Fibroblast of the aortic adventitia (primary cell): ENCODE measurements around the gene TMX3. TPM values are rescaled to one million over a fixed set of nuclear protein-coding genes. Genes with fewer than 3 reads are reported as not detected.

Experiments used
- DNase-seq: peaks from one replicate; pipeline ENCODE4 v3.0.0-alpha.2; 2010; ENCODE audit warnings: low read depth
- H3K4me3 ChIP-seq: 2 replicates; pipeline ENCODE4 v1.5.1; 2011; ENCODE audit warnings: low read depth, mild to moderate bottlenecking, control low read depth, low read length, moderate library complexity
- total RNA-seq: library from RNA; depleted of rRNA; stranded (reverse); fragments of >200 nt; gene quantifications from 2 replicates; pipeline ENCODE4 v1.2.3, GENCODE V29; 2012; ENCODE audit warnings: low replicate concordance
- TF ChIP-seq, protein P1 (sequence below): IDR thresholded peaks from 2 replicates; pipeline ENCODE4 v1.5.1; 2011; ENCODE audit warnings: mild to moderate bottlenecking, low read length, control low read depth, inconsistent platforms; ENCODE audit not compliant: insufficient read depth

The TMX3 gene
- total RNA-seq, 1 donor: 93.3 TPM

DNA sequence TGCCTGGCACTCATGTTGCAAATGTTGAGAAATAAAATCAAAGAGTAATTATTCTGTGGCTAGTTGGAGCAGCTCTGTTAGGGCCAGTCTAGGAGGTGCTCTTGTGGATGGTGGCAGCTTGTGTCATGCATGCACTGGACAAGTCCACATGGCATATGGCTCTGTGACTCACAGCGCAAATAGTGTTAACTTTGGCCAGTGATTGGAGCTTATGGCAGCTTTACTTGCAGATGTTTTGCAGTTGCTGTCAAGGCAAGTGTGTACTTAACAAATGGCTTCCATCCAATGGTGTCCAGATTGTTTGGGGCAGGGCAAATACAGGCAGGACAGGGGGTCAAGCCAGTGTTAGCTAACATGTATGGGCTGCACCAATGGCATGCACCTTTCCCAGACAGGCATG lies 26.1 kb upstream of the TMX3 start:
- DNase-seq: no peak
- H3K4me3 ChIP-seq: no peak overlapping the region
- TF ChIP-seq, protein P1, sequence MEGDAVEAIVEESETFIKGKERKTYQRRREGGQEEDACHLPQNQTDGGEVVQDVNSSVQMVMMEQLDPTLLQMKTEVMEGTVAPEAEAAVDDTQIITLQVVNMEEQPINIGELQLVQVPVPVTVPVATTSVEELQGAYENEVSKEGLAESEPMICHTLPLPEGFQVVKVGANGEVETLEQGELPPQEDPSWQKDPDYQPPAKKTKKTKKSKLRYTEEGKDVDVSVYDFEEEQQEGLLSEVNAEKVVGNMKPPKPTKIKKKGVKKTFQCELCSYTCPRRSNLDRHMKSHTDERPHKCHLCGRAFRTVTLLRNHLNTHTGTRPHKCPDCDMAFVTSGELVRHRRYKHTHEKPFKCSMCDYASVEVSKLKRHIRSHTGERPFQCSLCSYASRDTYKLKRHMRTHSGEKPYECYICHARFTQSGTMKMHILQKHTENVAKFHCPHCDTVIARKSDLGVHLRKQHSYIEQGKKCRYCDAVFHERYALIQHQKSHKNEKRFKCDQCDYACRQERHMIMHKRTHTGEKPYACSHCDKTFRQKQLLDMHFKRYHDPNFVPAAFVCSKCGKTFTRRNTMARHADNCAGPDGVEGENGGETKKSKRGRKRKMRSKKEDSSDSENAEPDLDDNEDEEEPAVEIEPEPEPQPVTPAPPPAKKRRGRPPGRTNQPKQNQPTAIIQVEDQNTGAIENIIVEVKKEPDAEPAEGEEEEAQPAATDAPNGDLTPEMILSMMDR: no peak

DNA sequence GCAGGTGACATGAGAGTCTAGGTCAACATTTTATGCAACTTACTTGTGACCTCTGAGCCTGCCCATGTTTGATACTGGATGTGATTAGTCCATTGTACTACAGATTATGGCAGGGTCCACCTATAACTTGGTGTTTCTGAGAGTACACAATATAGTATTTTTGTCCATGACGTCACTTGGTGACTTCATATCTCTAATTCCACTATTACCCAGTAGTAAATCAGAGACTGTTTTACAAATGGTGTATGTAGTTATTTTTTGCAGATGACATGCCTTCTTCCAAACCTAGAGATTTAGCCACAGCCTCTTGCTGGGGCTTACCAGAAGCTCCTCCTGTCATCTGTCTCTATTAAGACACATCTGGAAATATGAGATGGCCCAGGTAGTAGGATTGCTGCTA lies 24.6 kb upstream of the TMX3 start:
- no peak for DNase-seq
- H3K4me3 ChIP-seq: no peak overlapping the region
- TF ChIP-seq, protein P1: no peak

DNA sequence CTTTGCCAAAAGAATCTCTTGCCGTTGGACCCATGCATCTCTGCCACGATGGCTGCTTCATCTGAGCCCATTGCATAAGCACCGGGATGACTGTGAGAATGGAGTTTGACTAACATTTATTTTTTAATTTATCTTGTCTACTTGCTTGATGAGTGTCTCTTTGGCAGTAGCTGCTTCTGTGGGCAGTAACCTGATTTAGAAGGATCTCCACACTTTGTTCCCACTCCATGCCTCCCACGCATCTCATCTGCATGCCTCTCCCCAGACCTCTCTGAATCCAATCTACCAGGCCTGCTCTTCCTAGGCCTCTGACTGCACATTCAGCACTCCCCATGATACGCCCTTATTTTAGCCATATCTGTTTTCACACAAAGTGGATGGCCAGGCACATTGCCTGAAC lies 23.7 kb upstream of the TMX3 start:
- no peak for DNase-seq
- H3K4me3 ChIP-seq: no peak overlapping the region
- TF ChIP-seq, protein P1: no peak

DNA sequence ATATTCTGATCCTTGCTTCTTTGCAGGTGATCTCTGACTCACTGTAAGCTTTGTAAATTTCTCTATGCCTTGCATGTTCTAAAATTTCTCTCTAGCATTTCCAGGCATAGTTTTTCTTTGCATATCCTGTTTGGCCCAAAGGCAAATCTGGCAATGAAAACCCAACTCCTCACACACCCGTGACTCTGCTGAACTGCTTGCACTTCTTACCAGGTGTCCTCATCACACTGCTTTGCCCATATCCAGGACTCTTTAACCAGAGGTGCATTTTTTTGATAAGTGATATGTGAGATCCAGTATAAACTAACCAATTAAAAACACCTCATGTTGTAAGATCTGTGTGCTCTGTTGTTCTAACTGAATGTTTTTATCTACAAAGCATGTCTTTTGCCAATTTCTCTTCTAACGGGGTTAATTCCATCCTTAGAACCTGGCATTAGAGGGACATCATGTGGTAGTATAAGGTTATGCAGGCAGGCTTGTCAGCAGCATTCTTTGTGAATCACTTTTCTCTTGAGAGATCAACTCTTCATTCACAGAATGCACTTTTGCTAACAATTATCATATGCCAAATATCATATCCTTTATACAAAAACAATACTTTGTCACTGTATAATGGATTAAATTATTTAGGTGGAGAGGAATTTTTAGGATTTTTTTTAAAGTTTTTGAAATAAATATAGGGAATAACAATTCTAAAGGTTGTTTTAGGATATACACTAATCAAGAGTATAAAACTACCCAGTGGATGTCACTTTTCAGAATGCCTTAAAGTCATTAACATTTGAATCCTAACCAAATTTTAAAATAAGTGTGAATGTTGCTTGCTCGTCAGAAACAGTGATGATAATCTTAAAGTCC lies 20.8 kb upstream of the TMX3 start:
- peak; percentile 87 for DNase-seq
- TF ChIP-seq, protein P1: peak; percentile 93
- peak overlapping the region; percentile 42 for H3K4me3 ChIP-seq

DNA sequence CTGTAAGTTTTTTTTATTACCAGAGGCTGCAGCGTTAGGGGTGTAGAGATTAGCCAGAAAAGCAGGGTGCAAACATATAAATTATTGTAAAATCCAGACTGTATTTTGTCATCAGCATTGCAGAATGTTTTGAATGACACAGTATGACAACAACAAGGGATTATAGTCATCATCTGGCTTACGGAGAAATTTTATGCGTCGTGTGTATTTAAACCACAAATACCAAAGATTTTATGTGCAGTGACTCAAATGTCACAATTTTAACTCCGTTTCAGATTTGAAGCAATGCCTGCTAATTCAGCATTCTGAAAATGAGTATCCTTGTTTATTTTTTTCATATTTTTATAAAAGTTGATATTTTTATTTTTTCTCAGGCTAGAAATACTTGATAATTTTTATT lies 19.4 kb upstream of the TMX3 start:
- TF ChIP-seq, protein P1: no peak
- DNase-seq: peak; percentile 37
- H3K4me3 ChIP-seq: no peak overlapping the region

DNA sequence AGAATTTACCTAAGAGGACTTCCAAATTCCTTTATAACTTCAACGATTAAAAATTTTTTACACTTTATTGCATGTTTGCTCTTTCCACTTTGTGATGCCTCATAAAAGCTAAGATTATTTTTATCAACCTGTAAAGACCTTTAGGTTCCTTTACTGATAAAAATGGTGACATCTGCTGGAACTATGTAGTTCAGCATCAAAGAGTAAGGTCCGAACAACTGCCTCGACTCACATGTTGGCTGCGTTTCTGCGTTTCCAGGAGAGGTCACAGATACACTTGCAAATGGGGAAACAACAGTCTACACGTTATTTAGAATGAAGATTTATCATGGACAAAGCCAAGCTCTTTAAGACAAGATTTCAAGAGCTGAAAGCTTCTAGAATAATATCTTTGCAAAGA lies 18.8 kb upstream of the TMX3 start:
- no peak for DNase-seq
- TF ChIP-seq, protein P1: no peak
- no peak overlapping the region for H3K4me3 ChIP-seq

DNA sequence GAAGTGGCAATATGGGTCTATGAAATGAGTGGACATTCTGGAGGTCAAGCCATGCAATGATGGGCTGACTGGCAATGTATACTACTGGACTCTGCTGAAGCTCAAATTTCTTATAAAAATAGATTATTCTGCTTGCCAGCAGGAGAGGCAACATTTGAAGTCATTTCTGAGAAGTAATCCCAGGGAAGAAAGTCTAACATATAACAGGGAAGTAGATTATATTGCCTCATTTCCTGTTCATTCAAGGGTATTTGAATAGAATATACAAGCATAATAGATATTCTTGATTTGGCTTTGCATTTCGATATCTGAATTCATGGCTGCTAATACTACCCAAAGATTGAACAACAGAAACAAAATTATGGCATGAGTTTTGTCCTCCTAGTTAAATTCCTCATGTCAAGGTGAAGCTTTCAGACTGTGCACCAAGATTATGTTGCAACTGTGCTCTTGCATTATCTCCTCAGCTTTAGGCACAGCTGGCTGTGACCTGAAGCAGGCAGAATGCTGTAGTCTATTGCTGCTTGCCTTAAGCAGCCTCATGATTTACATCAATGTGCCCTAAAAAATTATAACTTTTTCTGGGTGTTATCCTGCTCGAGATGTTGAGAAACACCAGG lies 13.3 kb upstream of the TMX3 start:
- no peak for DNase-seq
- TF ChIP-seq, protein P1: no peak
- no peak overlapping the region for H3K4me3 ChIP-seq
